Measurements from ENCODE around the gene TM9SF4.

The TM9SF4 gene

DNA sequence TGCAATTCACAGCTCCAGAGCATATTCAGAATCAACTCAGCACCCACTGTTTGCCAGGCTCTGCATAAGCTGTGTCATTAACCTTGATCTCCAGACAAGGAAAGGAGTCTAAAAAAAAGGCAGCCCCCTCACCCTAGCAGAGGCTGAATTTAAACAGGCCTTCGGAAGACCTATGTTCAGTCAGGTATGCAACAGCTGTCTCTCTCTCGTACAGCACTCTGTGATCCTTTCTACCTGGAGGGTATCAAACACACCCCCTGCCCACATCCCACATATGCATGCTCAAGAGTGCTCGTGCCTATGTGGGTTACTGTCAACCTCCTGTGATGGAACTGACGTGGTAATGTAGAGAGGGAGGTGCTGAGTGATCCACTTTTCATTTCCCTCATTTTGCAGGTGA lies 89.5 kb downstream of the TM9SF4 start:
- DNase-seq, result peak in 31 of 42 donors; percentile 16 to 87 (median 57)
- intact Hi-C loops (cut with DNase I), result loop anchor here (10.0 kb wide), 1 partner anchor 94 kb away; the partner anchor contains the start of gene TM9SF4

DNA sequence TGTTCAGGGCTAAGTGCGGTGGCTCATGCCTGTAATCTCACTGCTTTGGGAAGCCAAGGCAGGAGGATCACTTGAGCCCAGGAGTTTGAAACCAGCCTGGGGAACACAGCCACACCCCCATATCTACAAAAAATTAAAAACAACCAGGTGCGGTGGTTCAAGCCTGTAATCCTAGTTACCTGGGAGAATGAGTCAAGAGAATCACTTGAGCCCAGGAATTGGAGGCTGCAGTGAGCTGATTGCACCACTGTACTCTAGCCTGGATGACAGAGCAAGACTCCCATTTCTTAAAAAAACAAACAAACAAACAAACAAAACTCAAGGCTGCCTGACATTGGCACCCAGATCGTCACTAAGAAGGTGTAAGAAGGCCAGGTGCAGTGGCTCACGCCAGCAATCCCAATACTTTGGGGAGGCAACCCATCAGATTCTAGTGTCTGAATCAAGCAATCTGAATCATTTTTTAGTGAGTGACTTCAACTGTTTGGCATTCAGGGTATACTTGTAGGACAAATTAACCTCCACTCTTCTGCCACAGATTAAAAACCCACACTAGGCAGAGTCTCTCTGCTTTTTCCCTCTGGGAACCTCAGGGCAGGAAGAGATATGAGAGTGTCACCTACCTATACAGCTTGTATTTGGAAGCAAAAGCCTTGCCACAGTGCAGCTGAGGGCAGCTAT lies 91.9 kb downstream of the TM9SF4 start:
- intact Hi-C loops (cut with DNase I), result loop anchor here (10.0 kb wide), 1 partner anchor 73 kb away; the partner anchor contains the start of gene KIF3B
- no peak for DNase-seq

DNA sequence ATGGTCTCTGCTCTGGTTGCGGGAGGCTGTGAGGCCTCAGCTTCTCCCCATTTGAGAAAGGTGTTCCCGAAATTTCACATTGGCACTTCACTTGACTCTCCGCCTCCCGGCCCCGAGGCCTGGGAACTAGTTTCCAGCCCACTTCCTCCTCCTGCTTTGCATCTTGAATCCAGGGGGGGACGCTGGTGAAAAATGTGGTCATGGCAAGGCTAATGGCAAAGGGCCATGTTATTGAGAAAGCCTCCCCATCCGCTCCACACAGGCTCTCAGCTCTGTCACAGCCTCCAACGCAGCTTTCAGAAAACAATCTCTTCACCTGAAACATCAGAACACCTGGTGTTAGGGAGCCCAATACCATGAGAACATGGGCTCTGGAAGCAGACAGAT lies 92.5 kb downstream of the TM9SF4 start:
- intact Hi-C loops (cut with DNase I), result loop anchor here (10.0 kb wide), 1 partner anchor 73 kb away; the partner anchor contains the start of gene KIF3B
- DNase-seq, result no peak

DNA sequence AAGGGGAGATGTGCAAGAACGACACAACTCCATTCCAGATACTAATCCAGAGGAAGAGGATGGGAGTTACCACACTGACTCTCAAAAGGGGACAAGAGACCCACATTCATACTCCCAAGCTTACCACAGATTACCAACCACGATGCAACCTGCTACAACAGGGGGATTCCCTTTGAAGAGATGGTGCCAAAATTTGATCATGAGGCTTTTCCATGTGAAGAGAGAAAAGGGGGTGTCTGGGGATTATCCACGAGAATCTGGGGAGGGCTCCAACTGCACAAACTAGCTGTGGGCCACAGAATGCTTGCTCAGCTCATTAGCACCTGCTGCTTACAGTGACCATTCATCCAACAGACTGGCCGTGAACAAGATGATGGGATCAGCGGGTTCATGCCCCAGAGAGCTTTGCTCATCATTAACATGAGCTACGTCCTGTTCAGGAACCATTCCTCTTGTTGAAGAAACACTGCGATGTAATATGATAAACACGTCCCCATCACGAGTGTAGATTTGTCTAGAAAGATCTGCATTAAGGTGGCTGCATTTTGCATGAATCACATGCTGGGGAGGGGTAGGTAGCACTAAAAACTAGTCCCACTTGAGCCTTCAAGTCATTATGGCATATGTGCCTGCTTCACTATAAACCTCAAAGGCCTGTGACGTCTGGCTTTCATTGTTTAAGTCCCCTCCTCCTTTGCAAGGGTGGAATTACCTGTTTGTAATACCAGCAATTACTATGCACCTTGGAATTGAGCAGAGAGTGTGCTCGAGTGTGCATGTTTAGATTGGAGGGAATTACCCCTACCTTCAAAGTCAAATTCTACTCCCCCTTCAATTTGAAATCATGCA lies 94.1 kb downstream of the TM9SF4 start:
- DNase-seq, result no peak
- intact Hi-C loops (cut with DNase I), result loop anchor here (10.0 kb wide), 1 partner anchor 71 kb away; the partner anchor contains the start of gene KIF3B

GRCh38 chr20:32204205-32205109 lies 94.9 kb downstream of the TM9SF4 start:
- intact Hi-C loops (cut with DNase I), result loop anchor here (10.0 kb wide), 1 partner anchor 70 kb away; the partner anchor contains the start of gene KIF3B
- peak in 20 of 42 donors; percentile 14 to 71 (median 51) for DNase-seq

DNA sequence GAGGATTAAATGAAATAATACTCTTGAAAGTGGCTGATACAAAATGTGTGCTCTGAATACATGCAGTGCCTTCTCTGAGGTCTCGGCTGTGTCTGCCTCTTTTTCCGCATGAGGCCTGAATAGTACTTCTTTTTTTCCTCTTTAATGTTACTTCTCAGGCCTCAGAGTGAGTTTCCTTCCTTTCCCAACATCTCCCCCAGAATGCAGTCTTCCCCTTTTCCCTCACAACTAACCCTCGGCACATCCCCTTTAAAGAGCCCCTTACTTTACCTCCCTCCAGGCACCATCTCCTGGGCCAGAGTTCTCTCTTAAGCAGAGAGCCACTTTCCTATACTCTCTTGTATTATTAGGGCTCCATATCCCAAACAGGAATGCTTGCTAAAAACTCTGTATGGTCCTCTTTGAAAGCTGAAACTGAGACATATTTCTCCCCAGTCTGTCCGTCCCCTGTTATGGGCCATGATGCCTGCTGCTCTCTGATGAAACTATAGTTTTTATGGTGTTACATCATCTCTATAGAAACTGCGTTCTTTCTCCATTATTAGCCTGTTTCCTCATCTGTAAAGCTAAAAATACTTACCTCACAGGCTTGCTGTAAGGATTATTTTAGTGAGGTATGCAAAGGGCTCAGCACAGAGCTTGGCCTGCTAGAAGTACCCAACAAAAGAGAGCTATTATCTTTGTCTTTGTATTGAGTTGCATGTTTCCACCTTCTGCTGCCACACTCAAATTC lies 95.8 kb downstream of the TM9SF4 start:
- intact Hi-C loops (cut with DNase I), result loop anchor here (10.0 kb wide), 1 partner anchor 70 kb away; the partner anchor contains the start of gene KIF3B
- no peak for DNase-seq

GRCh38 chr20:32205843-32206759 lies 96.6 kb downstream of the TM9SF4 start:
- DNase-seq, result peak in 3 of 42 donors; percentile 11 to 45 (median 37)
- intact Hi-C loops (cut with DNase I), result loop anchor here (10.0 kb wide), 1 partner anchor 69 kb away; the partner anchor contains the start of gene KIF3B

DNA sequence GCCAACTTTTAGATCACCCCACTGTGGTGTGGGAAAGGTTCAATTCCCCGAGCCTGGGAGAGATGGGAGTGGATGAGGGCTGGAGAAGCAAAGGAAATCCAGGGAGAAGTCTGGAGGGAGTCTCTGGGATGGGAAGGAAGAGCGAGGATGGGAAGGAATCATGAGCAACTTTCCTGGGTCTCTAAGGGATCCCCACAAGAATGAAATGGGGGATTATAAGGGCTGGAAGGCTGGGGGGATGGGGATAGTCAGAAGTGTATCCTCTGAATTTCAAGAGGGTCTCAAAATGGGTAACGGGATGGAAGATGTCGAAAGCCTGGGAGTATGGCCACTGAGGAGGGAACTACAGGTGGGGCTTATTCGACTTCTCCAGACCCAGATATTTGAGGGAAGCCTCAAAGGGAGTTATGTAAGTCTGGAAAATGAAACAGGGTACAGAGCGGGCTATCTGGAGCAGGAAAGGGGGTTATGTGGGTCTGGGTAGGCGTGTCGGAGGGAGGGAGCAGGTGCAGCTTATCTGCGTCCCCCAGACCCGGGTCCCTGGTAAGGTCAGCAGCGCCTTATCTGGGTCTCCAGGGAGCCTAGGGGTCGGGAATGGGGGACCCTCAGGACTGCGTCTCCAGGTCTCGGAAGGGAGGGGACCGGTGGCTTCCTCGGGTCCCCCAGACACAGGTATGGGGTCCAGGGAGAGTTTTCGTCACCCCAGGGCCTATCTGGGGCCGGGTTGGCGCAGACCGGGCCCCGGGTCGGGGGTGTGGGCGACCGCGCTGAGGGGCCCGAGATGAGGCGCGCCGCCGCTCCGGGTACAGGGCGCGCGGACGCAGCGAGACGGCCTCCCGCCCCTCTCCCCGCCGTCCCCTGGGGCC lies 97.5 kb downstream of the TM9SF4 start:
- DNase-seq, result peak in 3 of 42 donors; percentile 28 to 38 (median 35)
- intact Hi-C loops (cut with DNase I), result loop anchor here (10.0 kb wide), 1 partner anchor 68 kb away; the partner anchor contains the start of gene KIF3B

GRCh38 chr20:32207626-32208498 lies 98.3 kb downstream of the TM9SF4 start, which contains the start of the genes PLAGL2 and POFUT1:
Gene PLAGL2 (minus strand): TSS chr20:32207743. CDS start chr20:32202178, 5,565 bp downstream.
Gene POFUT1 (plus strand): TSS chr20:32207880. CDS start chr20:32207942, 62 bp downstream.
- peak; percentile 66 to 97 (median 93) for DNase-seq
- intact Hi-C loops (cut with DNase I), result loop anchor here (10.0 kb wide), 1 partner anchor 67 kb away; the partner anchor contains the start of gene KIF3B

DNA sequence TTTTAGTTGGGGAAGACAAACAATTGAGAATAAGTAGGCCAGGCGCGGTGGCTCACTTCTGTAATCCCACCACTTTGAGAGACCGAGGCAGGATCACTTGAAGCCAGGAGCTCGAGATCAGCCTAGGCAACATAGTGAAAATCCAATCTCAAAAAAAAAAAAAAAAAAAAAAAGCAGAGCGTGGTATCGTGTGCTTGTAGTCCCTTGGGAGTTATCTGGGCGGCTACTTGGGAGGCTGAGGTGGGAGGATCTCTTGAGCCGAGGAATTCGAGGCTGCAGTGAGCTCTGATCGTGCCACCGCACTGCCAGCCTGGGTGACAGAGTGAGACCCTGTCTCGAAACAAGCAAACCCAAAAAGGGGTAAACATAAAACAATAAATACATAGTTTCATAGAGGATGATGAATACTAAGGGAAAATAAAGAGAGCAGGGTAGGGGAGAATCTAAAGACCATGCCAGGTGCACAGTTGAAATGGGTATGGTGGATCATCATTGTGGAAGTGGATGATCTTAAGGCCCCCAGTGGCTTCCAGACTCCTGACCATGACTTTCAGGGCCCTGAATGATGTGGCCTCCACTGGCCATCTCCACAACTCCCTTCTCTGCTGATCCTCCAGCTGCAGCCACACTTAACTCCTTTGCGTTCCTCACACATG lies 99.1 kb downstream of the TM9SF4 start:
- no peak for DNase-seq
- intact Hi-C loops (cut with DNase I), result loop anchor here (10.0 kb wide), 1 partner anchor 66 kb away; the partner anchor contains the start of gene KIF3B

DNA sequence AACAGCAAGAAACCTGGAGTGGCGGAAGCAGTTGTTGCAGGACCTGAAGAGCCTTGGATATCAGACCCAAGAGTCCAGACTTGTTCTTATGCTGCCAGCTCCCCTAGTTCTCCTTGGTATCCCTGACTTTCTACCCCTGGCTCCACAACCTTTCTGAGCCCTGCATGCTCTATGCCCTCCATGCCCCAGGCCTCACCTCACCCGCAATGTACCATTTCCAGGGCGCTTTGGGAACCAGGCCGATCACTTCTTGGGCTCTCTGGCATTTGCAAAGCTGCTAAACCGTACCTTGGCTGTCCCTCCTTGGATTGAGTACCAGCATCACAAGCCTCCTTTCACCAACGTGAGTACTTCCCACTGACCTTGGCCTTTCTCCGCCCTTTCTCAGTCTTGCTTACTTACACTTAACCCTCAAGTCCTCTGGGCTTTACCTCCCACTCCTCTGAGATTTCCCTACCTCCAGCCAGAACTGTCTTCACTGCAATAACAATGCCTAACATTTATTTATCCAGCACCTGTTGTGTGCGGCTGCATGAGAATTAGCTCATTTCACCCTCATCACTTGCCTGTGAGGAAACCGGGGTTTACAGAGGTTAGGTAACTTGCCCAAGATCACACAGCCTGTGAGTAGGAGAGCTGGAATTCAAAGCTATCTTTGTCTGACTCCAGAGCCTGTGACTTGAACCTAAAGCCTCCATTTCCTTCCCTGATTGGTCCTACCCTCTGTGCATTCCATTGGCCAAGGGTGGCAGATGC lies 100.5 kb downstream of the TM9SF4 start:
- intact Hi-C loops (cut with DNase I), result loop anchor here (10.0 kb wide), 1 partner anchor 65 kb away; the partner anchor contains the start of gene KIF3B
- no peak for DNase-seq

- intact Hi-C loops (cut with DNase I), result no loop called here
- DNase-seq, result no peak
These were observed 104.4 kb downstream of the TM9SF4 start for GRCh38 chr20:32213870-32214269.

- intact Hi-C loops (cut with DNase I), result no loop called here
- no peak for DNase-seq
These were observed 105.6 kb downstream of the TM9SF4 start for GRCh38 chr20:32215147-32215546.
